Keratinocyte (primary cell): ENCODE results near the gene PDZRN3. TPM values are rescaled to one million over a fixed set of nuclear protein-coding genes. Genes with fewer than 3 reads are reported as not detected.

Source experiments
- DNase-seq: peaks from one replicate; pipeline ENCODE4 v3.0.0-alpha.2; 2011; ENCODE audit warnings: low read depth, missing footprints, low spot score
- FAIRE-seq: peaks from 2 replicates; lab custom pipeline; 2011; peaks lifted over from hg19 to GRCh38; lab: Jason Lieb, UNC
- H2AFZ ChIP-seq: 2 replicates; pipeline ENCODE4 v1.6.0; 2012; ENCODE audit warnings: low read length, control low read depth, inconsistent platforms; ENCODE audit not compliant: control insufficient read depth
- H3K27ac ChIP-seq: 2 replicates; pipeline ENCODE4 v1.5.1; 2011; ENCODE audit warnings: low read length; ENCODE audit not compliant: control insufficient read depth, insufficient read depth
- H3K27me3 ChIP-seq: 3 replicates; pipeline ENCODE4 v1.6.0; 2011; ENCODE audit warnings: low read length; ENCODE audit not compliant: control insufficient read depth, insufficient read depth; ENCODE audit errors: extremely low read depth
- H3K36me3 ChIP-seq, 2 experiments: 2 replicates in 1 of 2; 3 replicates in 1 of 2; pipeline ENCODE4 v1.5.1; 2011; ENCODE audit warnings: low read length in 2 of 2, mild to moderate bottlenecking in 1 of 2; ENCODE audit not compliant: control insufficient read depth in 2 of 2, insufficient read depth in 2 of 2; ENCODE audit errors: extremely low read depth in 1 of 2
- H3K4me1 ChIP-seq: 3 replicates; pipeline ENCODE4 v1.5.1; 2011; ENCODE audit warnings: low read length; ENCODE audit not compliant: control insufficient read depth, insufficient read depth; ENCODE audit errors: extremely low read depth
- H3K4me2 ChIP-seq: 3 replicates; pipeline ENCODE4 v1.6.0; 2011; ENCODE audit warnings: low read depth, low read length; ENCODE audit not compliant: control insufficient read depth, insufficient read depth; ENCODE audit errors: extremely low read depth
- H3K4me3 ChIP-seq, 3 experiments: fragments of 200-600 bp in 1 of 3; sonication (generic) in 1 of 3; 2 replicates in 2 of 3; 3 replicates in 1 of 3; pipeline ENCODE4 v1.5.1; 2011 to 2016; ENCODE audit warnings: low read length in 3 of 3, mild to moderate bottlenecking in 3 of 3, control low read depth in 2 of 3, inconsistent platforms in 1 of 3, low read depth in 1 of 3, mixed read lengths in 1 of 3, mixed run types in 1 of 3, moderate library complexity in 1 of 3; ENCODE audit not compliant: control insufficient read depth in 2 of 3, insufficient read depth in 2 of 3; ENCODE audit errors: extremely low read depth in 1 of 3
- H3K79me2 ChIP-seq: 2 replicates; pipeline ENCODE4 v1.6.0; 2012; ENCODE audit warnings: low read length; ENCODE audit not compliant: control insufficient read depth, insufficient read depth
- H3K9ac ChIP-seq: 3 replicates; pipeline ENCODE4 v1.6.0; 2011; ENCODE audit warnings: low read length; ENCODE audit not compliant: control insufficient read depth, insufficient read depth; ENCODE audit errors: extremely low read depth
- H3K9me1 ChIP-seq: 3 replicates; pipeline ENCODE4 v1.6.0; 2011; ENCODE audit warnings: low read length; ENCODE audit not compliant: control insufficient read depth, insufficient read depth; ENCODE audit errors: extremely low read depth
- H3K9me3 ChIP-seq: 2 replicates; pipeline ENCODE4 v1.5.1; 2012; ENCODE audit warnings: low read depth, low read length; ENCODE audit not compliant: control insufficient read depth
- H4K20me1 ChIP-seq: 3 replicates; pipeline ENCODE4 v1.6.0; 2011; ENCODE audit warnings: low read length; ENCODE audit not compliant: control insufficient read depth, insufficient read depth; ENCODE audit errors: extremely low read depth
- CTCF ChIP-seq, 3 experiments: IDR thresholded peaks in 1 of 3; conservative IDR thresholded peaks in 1 of 3; optimal IDR thresholded peaks in 1 of 3; 2 replicates in 2 of 3; 3 replicates in 1 of 3; pipeline versions ENCODE3 to v1.5.1; 2011; ENCODE audit warnings: low read length in 3 of 3, mild to moderate bottlenecking in 3 of 3, moderate library complexity in 2 of 3, control low read depth in 1 of 3, inconsistent platforms in 1 of 3; ENCODE audit not compliant: insufficient read depth in 2 of 3; ENCODE audit errors: extremely low read depth in 1 of 3
- EZH2 ChIP-seq: IDR thresholded peaks from one replicate; pipeline ENCODE4 v1.6.1; 2012; ENCODE audit warnings: inconsistent platforms, mild to moderate bottlenecking, low read length, moderate library complexity
- dilution Hi-C: fragments of 300-500 bp; cut with MboI; formaldehyde crosslinking; loops from one replicate; pipeline ENCODE4 v1.7.0; 2020; ENCODE audit warnings: low sequenced_read_pairs; ENCODE audit not compliant: extremely low pct_ligation_motif_present
- polyA plus RNA-seq, 5 experiments: library from polyadenylated mRNA; depleted of rRNA in 3 of 5; stranded (reverse) in 3 of 5; stranded (forward) in 1 of 5; unstranded in 1 of 5; fragments of >200 nt; gene quantifications; 1 replicate in 1 of 5; 2 replicates in 3 of 5; 3 replicates in 1 of 5; pipeline versions ENCODE4 v1.2.1 to v1.2.3, GENCODE V29; 2011 to 2012; ENCODE audit warnings: missing spikeins in 2 of 5, low read depth in 1 of 5, low replicate concordance in 1 of 5

The PDZRN3 gene
- polyA plus RNA-seq, 1 donor (not counting 4 experiments of a cell fraction or from before 2014, with no cell fraction given) = not detected

- DNase-seq (no peak), FAIRE-seq (no peak)
- Histone ChIP-seq H3K27ac (no peak overlapping the region), H3K9ac (no peak overlapping the region), H3K4me3 (no peak overlapping the region), H3K9me1 (no peaks in the 10 kb centered on the region), H3K4me2 (no peak overlapping the region), H3K4me1 (peaks cover 6% of the 10 kb centered on the region), H3K27me3 (peaks cover 29% of the 10 kb centered on the region), H2AFZ (no peak overlapping the region), H3K36me3 (no peaks in the 10 kb centered on the region), H4K20me1 (no peaks in the 10 kb centered on the region), H3K79me2 (no peaks in the 10 kb centered on the region), H3K9me3 (no peaks in the 10 kb centered on the region)
- dilution Hi-C loops = no loop called here
- no peak for TF ChIP-seq CTCF (optimal IDR thresholded peaks at IDR 0.05 in 1 of 3, IDR thresholded peaks at IDR 0.05 in 1 of 3, conservative IDR thresholded peaks at IDR 0.05 in 1 of 3; ENCODE audit: extremely low read depth in 1 of 3, insufficient read depth in 2 of 3, low read length in 3 of 3)
- TF ChIP-seq EZH2 = no peak
These were observed 1.4 kb upstream of the PDZRN3 start for GRCh38 chr3:73626106-73626505.

GRCh38 chr3:73624017-73624820 lies 522 bp downstream of the PDZRN3 start:
- Histone ChIP-seq H3K4me3 (peak overlapping the region in 2 of 3 experiments; percentile 36 to 59), H2AFZ (peak overlapping the region; percentile 87), H3K36me3 (no peaks in the 10 kb centered on the region), H3K4me1 (peaks cover 6% of the 10 kb centered on the region), H3K9me3 (no peaks in the 10 kb centered on the region), H3K4me2 (peak overlapping the region; percentile 91), H4K20me1 (no peaks in the 10 kb centered on the region), H3K9me1 (no peaks in the 10 kb centered on the region), H3K27ac (no peak overlapping the region), H3K27me3 (peaks cover 29% of the 10 kb centered on the region), H3K9ac (no peak overlapping the region), H3K79me2 (no peaks in the 10 kb centered on the region)
- TF ChIP-seq EZH2 (peak; percentile 57), CTCF (optimal IDR thresholded peaks at IDR 0.05 in 1 of 3, IDR thresholded peaks at IDR 0.05 in 1 of 3, conservative IDR thresholded peaks at IDR 0.05 in 1 of 3; ENCODE audit: extremely low read depth in 1 of 3, insufficient read depth in 2 of 3, low read length in 3 of 3) (no peak)
- dilution Hi-C loops = no loop called here
- FAIRE-seq (no peak), DNase-seq (no peak)
